ENCODE results near the gene UTP20.

The UTP20 gene

GRCh38 chr12:101243616-101244015 is 36.3 kb upstream of the UTP20 start:
- TF ChIP-seq, protein P1, sequence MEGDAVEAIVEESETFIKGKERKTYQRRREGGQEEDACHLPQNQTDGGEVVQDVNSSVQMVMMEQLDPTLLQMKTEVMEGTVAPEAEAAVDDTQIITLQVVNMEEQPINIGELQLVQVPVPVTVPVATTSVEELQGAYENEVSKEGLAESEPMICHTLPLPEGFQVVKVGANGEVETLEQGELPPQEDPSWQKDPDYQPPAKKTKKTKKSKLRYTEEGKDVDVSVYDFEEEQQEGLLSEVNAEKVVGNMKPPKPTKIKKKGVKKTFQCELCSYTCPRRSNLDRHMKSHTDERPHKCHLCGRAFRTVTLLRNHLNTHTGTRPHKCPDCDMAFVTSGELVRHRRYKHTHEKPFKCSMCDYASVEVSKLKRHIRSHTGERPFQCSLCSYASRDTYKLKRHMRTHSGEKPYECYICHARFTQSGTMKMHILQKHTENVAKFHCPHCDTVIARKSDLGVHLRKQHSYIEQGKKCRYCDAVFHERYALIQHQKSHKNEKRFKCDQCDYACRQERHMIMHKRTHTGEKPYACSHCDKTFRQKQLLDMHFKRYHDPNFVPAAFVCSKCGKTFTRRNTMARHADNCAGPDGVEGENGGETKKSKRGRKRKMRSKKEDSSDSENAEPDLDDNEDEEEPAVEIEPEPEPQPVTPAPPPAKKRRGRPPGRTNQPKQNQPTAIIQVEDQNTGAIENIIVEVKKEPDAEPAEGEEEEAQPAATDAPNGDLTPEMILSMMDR (conservative IDR thresholded peaks at IDR 0.05) = no peak
- H3K27ac ChIP-seq = no peak overlapping the region

GRCh38 chr12:101256266-101256665 is 23.6 kb upstream of the UTP20 start:
- no peak overlapping the region for H3K27ac ChIP-seq
- TF ChIP-seq, protein P1 (conservative IDR thresholded peaks at IDR 0.05) = no peak

GRCh38 chr12:101257357-101257756 is 22.5 kb upstream of the UTP20 start:
- TF ChIP-seq, protein P1 (conservative IDR thresholded peaks at IDR 0.05) = no peak
- no peak overlapping the region for H3K27ac ChIP-seq

DNA sequence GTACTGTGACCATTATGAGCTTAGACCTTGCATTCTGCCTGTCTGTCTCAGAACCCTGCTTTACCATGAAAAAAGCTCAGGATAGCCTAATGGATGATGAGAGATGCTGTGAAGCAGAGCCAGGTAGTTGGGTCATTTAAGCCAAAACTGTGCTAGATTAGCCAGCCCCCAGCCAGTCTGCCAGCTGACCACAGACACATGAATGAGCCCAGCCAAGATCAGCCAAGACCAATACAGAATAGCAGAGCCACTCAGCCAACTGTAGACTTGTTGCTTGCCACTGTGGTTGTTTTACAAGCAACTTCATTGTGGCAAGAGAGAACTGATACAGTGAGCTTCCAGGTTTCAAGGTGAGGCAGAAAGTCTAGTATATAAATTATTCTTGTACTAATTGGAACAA is 12.8 kb upstream of the UTP20 start:
- TF ChIP-seq, protein P1 (conservative IDR thresholded peaks at IDR 0.05) = no peak

DNA sequence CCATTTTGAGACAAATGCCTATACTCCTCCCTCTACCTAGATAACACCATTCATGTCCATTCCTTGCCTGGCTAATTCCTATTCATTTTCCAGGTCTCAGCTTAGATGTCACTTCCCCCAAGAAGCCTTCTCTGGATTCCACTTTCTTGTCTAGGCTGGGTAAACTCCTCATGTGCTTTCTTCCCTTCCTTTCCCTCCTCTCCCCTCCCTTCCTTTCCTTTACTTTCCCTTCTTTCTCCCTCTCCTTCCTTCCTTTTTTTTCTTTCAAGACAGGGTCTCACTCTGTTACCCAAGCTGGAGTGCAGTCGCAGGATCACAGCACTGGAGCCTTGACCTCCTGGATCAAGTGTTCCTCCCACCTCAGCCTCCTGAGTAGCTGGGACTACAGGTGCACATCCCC is 3.5 kb upstream of the UTP20 start:
- TF ChIP-seq, protein P1 (conservative IDR thresholded peaks at IDR 0.05) = no peak

More for the DNA sequence above, 12.8 kb upstream of the UTP20 start:
- no peak overlapping the region for H3K27ac ChIP-seq

DNA sequence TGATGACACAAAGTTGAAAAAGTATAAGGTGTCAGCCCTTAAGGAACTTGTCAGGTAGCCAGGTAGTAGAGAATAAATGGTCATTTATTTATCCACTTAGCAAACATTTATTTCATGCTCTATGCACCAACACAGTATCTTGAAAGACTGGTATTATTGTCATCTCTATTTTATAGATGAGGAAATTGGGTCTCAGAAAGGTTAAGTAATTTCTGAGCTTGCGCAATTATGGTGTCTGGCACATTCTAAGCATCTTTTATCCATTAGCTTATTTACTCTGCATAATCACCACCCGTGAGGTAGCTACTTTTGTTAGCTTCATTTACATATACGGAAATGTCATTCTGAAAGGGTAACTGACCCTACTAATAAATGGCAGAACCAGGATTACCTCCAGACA is 2.5 kb upstream of the UTP20 start:
- TF ChIP-seq, protein P1 (conservative IDR thresholded peaks at IDR 0.05) = no peak
- H3K27ac ChIP-seq = no peak overlapping the region

More for the DNA sequence above, 3.5 kb upstream of the UTP20 start:
- no peak overlapping the region for H3K27ac ChIP-seq

- H3K27ac ChIP-seq = no peak overlapping the region
- TF ChIP-seq, protein P1 (conservative IDR thresholded peaks at IDR 0.05) = no peak
These were observed 7.5 kb downstream of the UTP20 start for GRCh38 chr12:101287357-101287756.
